GM23338 (cell line): ENCODE results near the gene GNLY.

Experiments
- CREB1 ChIP-seq: fragments of 250-450 bp; sonication (Bioruptor Pico); IDR thresholded peaks from 2 replicates; pipeline ENCODE4 v1.5.0; 2020; ENCODE audit warnings: low read depth, mild to moderate bottlenecking, moderate library complexity
- CTCF ChIP-seq, 2 experiments: fragments of 200-600 bp in 1 of 2; sonication (generic) in 1 of 2; conservative IDR thresholded peaks; 2 replicates each; pipeline versions ENCODE4 v1.5.1 to v1.6.1; 2016 to 2017; ENCODE audit warnings: antibody characterized with exemption in 2 of 2, low read depth in 2 of 2, mild to moderate bottlenecking in 2 of 2, moderate library complexity in 1 of 2
- EZH2 ChIP-seq: fragments of 200-600 bp; sonication (generic); IDR thresholded peaks from one replicate; pipeline ENCODE4 v1.8.0; 2017; ENCODE audit warnings: antibody characterized with exemption, mild to moderate bottlenecking, low read depth; ENCODE audit not compliant: unreplicated experiment
- EZH2phosphoT487 ChIP-seq: fragments of 200-600 bp; sonication (generic); IDR thresholded peaks from one replicate; pipeline ENCODE4 v1.8.1; 2018; ENCODE audit warnings: antibody characterized with exemption; ENCODE audit not compliant: unreplicated experiment
- JUNB ChIP-seq: IDR thresholded peaks from one replicate; pipeline ENCODE4 v1.6.1; 2016; ENCODE audit warnings: antibody characterized with exemption; ENCODE audit not compliant: unreplicated experiment
- NANOG ChIP-seq: IDR thresholded peaks from 2 replicates; pipeline ENCODE4 v1.6.1; 2016; ENCODE audit warnings: antibody characterized with exemption, borderline replicate concordance
- POLR2AphosphoS5 ChIP-seq: IDR thresholded peaks from 2 replicates; pipeline ENCODE4 v1.6.1; 2016; ENCODE audit warnings: antibody characterized with exemption, low read depth
- ZNF331 ChIP-seq: fragments of 250-450 bp; sonication (Bioruptor Pico); IDR thresholded peaks from 2 replicates; pipeline ENCODE4 v1.5.0; 2020; ENCODE audit warnings: low read depth, mild to moderate bottlenecking, moderate library complexity
- TF ChIP-seq, protein P1 (sequence below): IDR thresholded peaks from one replicate; pipeline ENCODE4 v1.6.1; 2018; ENCODE audit warnings: antibody characterized with exemption; ENCODE audit not compliant: unreplicated experiment

DNA sequence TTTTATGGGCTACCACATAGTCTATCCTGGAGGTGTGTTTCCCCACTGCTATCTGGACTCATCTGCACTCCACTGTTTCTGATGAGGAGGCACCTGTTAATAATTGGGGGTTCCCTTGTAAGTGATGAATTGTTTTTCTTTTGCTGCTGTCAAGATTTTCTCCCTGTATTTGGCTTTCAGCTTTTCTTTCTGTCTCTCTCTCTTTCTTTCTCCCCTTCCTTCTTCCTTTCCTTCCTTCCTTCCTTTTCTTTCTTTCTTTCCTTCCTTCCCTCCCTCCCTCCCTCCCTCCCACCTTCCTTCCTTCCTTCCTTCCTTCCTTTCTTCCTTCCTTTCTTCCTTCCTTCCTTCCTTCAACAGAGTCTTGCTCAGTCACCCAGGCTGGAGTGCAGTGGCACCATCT lies 9.2 kb downstream of the GNLY start:
- TF ChIP-seq EZH2phosphoT487 (no peak), CTCF (conservative IDR thresholded peaks at IDR 0.05; ENCODE audit: low read depth in 2 of 2) (no peak), EZH2 (no peak), POLR2AphosphoS5 (no peak), CREB1 (no peak), JUNB (no peak), ZNF331 (CRISPR knock-in tag) (no peak), NANOG (no peak)
- TF ChIP-seq, protein P1, sequence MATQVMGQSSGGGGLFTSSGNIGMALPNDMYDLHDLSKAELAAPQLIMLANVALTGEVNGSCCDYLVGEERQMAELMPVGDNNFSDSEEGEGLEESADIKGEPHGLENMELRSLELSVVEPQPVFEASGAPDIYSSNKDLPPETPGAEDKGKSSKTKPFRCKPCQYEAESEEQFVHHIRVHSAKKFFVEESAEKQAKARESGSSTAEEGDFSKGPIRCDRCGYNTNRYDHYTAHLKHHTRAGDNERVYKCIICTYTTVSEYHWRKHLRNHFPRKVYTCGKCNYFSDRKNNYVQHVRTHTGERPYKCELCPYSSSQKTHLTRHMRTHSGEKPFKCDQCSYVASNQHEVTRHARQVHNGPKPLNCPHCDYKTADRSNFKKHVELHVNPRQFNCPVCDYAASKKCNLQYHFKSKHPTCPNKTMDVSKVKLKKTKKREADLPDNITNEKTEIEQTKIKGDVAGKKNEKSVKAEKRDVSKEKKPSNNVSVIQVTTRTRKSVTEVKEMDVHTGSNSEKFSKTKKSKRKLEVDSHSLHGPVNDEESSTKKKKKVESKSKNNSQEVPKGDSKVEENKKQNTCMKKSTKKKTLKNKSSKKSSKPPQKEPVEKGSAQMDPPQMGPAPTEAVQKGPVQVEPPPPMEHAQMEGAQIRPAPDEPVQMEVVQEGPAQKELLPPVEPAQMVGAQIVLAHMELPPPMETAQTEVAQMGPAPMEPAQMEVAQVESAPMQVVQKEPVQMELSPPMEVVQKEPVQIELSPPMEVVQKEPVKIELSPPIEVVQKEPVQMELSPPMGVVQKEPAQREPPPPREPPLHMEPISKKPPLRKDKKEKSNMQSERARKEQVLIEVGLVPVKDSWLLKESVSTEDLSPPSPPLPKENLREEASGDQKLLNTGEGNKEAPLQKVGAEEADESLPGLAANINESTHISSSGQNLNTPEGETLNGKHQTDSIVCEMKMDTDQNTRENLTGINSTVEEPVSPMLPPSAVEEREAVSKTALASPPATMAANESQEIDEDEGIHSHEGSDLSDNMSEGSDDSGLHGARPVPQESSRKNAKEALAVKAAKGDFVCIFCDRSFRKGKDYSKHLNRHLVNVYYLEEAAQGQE = no peak
